Activated naive CD4-positive, alpha-beta T cell treated with Interleukin-2 at 50 U/mL for 16 hours (primary cell): Measurements from ENCODE around the gene ZNF335.
"Not testable (repeated sequence)": the region's sequence is repeated elsewhere in the genome, so short reads cannot be mapped to it uniquely, and the experiment has no call there.

Experiments used
- DNase-seq: peaks from one replicate; pipeline ENCODE4 v3.0.0-alpha.2; 2020

Gene ZNF335

DNA sequence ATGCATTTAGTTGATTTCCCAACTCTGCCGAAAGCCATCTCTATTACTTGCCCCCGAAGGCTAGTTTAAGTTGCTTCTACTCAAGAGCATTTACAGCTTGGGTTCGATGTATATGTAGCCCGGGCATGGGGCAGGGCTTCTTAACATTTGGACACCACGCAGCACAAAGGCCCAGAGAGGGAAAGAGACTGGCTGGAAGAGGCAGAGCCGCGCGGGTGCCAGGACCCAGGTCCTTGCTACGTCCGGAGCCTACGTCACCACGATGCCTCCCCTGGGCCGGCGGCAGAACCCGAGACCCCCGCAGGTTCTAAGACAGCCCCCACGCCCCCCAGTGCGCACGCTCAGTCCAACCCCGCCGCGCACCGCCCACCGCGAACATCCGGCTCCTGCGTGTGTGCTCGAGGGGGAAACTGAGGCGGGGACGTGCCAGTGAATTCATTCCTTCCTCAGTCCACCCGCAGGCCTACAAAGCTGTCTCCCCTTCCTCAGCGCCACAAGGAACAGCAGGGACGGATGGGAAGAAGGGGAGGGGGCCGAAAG lies 37.9 kb downstream of the ZNF335 start:
- no peak for DNase-seq

DNA sequence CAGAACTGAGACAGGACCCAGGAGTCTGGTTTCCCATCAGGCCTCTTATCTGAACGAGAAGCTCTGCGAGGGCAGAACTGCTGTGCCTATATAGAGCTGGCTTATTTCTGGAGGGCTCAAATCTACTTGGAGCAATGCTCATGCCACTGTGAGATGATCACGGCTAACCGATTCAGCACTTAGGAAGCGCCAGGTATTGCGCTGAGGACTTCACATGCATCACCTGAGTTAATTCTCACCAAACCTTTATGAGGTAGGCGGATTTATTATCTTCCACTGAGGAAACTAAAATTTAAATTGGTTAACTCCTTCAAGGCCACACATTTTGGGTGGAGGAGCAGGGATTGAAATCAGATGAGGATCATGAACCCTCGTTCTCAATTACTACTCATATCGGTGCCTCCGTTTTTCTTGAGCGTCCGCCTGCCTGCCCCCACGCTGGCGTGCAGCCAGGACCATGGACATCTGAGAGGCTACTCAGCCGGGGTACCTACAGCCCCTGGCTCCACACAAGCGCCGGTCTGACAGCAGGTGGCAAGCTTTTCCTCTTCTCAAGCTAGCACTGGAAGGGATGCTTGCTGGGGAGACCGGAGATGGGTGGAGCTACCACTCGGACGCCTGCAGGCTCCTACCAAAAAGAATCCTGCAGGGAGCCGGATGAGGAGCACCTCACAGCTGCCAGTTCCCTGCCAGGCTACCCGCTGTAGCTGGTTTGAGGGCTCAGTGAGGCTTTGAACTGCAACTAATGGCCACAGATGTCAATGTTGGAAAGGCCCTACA lies 38.5 kb downstream of the ZNF335 start:
- peak; percentile 57 for DNase-seq

DNA sequence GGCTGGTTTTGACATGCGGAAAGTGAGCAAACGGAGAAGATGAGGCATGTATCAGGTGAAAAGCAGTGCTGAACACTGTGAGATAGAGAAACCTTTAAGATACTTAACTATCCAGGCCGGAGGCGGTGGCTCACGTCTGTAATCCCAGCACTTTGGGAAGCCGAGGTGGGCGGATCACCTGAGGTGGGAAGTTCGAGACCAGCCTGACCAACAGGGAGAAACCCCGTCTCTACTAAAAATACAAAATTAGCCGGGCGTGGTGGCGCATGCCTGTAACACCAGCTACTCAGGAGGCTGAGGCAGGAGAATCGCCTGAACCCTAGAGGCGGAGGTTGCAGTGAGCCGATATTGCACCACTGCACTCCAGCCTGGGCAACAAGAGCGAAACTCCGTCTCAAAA lies 40.3 kb downstream of the ZNF335 start:
- not testable (repeated sequence) for DNase-seq

DNA sequence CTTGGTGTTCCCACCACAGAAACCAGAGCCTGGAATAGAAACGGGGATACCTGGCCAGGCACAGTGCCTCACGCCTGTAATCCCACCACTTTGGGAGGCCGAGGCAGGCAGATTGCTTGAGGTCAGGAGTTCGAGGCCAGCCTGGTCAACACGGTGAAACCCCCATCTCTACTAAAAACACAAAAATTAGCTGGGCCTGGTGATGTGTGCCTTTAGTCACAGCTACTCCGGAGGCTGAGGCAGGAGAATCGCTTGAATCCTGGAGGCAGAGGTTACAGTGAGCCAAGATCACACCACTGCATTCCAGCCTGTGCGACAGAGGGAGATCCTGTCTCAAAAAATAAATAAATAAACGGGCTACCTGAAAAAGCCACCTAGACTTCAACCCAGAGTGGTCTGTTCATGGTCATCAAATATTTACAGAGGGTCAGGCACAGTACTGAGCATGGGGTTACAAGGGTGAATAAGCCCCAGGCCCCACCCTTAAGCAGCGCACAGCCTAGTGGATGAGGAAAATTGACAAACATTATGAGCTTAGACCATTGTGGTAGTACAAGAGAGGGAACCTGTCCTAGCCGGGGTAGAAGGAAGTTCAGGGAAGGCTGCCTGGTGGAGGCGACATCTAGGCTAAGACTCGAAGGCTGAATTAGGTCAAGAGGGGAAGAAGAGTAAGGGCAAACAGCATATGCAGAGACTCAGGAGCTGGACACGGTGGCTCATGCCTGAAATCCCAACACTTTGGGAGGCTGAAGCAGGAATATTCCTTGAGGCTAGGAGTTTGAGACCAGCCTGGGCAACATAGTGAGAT lies 44.7 kb downstream of the ZNF335 start:
- DNase-seq, result no peak

DNA sequence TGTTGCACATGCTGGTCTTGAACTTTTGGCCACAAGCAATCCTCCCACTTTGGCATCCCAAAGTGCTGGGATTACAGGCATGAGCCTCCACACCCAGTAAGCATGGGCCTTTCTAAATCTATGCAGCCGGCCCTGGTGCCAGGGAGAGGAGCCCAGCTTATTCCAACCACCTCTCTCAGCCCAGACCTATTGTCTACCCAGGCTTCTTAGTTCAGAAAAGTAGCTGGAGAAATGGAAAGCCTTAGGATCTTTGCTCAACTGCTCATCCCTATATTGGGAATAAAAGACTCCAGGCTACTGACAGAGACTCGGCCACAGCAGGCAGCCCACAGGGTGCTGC lies 45.3 kb downstream of the ZNF335 start:
- no peak for DNase-seq

DNA sequence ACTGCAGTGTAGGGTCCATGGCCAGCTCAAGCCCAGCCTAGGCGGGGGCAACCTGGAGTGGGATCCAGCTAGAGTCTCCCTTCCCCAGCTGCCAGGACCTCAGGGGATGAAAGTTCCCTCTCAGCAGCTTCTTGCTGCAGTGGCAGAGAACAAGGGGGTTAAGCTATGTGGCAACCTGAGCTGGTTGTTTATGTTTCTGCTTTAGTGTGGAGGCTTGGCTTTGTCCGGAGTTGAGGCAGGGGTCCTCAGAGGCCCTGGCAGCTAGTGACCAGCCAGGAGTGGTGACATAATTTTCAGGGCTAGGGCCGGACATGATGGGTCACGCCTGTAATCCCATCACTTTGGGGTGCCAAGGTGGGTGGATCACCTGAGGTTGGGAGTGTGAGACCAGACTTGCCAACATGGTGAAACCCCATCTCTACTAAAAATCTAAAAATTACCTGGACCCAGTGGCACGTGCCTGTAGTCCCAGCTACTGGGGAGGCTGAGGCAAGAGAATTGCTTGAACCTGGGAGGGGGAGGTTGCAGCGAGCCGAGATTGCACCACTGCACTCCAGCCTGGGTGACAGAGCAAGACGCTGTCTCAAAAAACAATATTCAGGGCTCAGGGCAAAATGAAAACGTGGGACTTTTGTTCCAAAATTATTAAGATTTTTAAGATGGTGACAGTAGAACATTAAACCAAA lies 46.0 kb downstream of the ZNF335 start:
- DNase-seq, result no peak

DNA sequence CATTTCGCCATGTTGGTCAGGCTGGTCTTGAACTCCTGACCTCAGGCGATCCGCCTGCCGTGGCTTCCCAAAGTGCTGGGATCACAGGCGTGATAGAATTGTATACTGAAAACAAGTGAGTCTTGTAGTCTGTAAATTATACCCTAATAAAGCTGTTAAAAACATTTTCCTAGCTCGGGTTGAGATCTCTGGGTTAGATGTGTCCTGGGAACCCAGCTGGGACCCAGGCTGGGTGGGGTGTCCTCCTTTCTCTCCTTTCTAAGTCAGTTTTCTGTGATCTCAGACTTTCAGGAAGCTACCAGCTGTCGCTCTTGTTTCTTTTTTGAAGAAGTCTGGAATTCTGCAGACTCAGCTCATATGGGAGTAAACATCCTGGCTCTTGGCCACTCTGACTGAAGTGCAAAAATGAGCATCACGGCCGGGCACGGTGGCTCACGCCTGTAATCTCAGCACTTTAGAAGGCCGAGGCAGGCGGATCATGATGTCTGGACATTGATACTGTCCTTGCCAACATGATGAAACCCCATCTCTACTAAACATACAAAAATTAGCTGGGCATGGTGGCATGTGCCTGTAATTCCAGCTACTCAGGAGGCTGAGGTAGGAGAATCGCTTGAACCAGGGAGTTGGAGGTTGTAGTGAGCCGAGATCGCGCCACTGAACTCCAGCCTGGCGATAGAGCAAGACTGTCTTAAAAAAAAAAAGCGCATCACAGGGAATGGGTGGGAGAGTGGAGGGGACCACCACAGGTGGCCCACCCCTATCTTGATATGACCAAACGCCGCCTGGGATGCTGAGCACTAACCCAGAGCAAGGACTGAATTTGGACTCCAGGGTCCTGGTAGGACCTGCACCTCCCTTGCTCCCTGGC lies 47.4 kb downstream of the ZNF335 start:
- DNase-seq, result no peak

DNA sequence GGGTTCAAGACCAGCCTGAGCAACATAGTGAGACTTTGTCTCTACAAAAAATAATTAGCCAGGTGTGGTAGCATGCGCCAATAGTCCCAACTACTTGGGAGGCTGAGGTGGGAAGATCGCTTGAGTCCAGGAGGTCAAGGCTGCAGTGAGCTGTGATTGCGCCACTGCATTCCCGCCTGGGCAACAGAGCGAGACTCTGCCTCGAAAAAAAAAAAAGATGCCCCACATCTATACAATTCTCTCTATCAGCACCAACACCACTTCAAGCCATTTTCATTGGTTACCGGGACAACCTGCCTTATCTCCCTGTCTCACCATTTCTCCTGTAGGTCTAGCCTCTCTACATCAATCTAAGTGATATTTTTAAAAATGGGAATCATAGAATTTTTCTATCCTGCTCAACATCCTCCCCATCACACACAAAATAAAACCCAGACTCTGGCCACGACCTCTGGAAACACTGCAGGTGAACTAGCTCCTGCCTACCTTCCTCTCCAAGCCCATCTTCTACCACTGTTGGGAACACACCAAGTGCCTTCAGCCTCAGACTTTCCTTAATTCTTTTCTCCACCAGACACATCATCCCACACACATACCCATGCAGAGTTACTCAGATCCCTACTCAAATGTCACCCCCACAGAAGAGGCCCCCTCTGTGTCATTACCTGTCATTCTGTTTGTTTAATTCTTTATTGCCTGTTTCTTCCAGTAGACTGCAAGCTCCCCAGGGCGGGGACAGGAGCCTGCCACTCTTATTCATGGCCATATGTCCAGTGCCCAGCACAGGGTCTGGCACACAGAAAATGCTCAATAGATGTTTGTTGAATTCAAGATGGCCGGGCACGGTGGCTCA lies 50.4 kb downstream of the ZNF335 start:
- DNase-seq, result no peak

DNA sequence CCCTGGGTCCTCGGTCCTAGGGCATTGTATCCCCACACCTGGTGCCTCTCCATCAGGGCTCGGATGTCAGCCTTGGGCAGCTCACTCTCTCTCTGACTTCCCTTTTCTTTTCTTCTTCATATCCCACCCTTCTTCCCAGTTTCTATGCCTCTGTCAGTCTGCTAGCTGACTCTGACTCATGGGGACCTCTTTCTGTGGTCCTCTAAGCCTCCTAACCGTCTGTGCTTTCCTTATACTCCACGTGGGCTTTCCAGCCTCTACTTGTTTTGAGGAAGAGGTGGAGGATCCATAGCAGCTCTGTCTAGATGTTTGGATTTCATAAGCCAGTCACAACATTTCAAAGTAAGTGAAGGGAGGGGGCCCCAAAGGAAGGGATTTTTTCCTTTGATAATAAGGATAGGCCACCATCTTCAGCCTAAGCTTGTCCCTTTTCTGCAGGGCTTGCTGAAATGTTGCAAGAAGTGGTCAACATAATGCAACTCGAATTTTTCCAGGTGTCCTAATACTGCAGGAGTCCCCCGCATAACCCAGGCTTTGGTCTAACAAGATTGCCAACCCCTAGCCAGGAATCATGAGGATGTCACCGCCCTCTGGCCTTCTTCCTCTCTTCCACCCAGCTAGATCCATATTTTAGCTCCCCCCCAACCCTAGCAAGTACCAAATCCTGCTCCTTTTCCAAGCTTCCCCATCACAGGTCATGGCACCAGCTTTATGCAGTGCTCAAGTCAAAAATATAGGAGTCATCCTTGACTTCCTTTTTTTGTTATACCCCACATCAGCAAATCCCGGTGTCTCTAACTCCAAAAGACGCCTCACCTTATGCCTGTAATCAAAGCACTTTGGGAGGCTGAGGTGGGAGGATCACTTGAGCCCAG lies 51.3 kb downstream of the ZNF335 start:
- no peak for DNase-seq

DNA sequence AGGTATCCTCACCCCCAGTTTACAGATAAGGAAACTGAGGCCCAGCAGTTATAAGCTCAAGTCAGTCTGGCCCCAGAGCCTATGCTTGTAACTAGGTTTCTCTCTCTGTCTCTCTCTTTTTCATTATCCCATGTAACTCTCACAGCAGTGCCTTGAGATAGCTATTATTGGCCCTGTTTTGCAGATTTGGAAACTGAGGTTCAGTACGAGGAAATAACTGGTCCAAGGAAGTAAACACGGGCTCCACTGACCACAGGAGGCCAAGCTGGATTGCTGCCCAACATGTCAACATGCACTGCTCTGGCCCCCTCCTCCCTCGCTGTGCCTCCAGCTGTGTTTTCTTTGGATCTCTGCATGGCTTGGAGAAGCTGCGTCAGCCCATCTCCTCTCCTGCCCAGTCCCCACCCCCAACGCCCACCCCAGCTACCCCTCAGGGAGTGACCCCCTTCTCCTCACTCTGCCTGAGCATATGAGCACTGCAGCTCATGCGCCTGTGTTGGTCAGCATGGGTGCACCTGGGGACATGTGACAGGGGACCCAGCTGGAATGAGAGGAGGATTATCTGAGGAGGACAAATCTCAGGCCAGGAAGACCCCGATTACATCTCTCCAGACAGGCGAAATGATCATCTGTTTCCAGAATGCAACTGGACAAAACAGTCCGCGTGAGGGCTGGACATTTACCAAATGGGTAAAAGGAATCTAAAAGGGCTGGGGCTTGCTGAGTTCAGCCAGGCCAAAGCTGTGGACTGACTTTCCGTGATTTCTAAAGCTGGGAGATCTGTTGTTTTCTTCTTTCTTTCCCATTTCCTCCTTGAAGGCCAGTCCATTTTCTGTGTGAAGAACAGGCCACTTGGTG lies 52.2 kb downstream of the ZNF335 start:
- no peak for DNase-seq

DNA sequence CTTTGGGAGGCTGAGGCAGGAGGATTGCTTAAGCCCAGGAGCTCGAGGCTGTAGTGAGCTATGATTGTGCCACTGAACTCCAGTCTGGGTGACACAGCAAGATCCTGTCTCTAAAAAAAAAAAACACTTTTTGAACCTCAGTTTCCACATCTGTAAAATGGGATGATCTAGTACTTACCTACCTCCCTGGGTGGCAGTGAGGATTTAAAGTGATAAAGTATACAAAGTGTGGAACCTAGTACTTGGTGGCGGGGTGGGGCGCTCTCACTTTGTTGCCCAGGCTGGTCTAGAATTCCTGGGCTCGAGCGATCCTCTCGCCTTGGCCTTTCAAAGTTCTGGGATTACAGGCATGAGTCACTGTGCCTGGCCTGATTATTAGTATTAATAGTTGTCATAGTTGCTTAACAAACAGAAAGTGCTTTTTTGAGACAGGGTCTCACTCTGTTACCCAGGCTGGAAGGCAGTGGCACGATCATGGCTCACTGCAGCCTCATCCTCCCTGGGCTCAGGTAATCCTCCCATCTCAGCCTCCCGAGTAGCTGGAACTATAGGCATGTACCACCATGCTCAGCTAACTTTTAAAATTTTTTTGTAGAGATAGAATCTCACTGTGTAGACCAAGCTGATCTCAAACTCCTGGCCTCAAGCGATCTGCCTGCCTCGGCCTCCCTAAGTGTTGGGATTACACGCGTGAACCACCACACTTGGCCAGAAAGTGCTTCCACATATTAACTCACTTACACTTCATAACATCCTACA lies 53.0 kb downstream of the ZNF335 start:
- no peak for DNase-seq

DNA sequence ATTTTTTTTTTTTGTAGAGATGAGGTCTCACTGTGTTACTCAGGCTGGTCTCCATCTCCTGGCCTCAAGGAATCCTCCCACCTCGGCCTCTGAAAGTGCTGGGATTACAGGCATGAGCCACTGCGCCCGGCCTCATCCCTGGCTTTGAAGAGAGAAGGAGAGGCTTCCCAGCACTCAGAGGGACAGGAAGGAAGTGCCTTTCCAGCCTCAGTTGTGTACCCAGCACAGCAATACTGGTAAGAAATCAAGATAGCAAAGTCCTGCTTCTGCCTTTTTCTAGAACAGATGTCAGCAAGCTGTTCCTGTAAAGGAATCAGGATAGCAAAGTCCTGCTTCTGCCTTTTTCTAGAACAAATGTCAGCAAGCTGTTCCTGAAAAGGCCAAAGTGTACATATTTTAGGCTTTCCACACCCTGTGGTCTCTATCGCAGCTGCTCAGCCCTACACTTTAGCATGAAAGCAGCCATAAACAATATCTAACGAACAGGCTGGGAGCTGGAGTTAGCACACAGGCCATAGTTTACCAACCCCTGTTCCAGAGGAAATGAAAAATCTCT lies 53.7 kb downstream of the ZNF335 start:
- no peak for DNase-seq

DNA sequence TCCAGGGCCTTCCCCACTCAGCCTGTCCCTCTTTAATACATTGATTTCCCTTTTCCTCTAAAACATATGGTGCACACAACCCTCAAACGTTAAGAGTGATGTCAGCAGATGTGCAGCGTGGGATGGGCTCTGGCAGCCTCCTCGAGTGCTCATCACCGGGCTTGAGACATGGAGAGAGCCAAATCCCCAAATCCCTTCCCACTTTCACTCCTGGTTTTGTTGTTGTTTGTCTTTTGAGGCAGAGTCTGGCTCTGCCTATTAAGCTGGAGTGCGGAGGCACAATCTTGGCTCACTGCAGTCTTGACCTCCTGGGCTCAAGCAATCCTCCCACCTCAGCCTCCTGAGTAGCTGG lies 54.2 kb downstream of the ZNF335 start:
- no peak for DNase-seq

DNA sequence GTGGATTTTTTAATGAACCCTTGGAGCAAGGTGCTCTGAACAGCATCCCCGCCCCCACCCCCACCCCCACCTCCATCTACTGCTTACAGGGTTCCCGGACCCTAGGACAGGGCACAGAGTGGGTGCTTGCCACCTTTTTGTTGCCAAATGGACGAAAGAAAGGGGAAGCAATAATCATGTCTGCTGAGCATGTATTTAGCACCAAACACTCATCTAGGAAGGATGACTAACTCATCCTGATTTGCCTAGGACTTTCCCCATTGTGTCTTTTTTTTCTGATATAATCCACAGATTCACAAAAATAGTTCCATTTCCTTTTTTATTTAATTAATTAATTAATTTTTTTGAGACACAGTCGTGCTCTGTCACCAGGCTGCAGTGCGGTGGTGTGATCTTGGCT lies 58.9 kb downstream of the ZNF335 start:
- no peak for DNase-seq

DNA sequence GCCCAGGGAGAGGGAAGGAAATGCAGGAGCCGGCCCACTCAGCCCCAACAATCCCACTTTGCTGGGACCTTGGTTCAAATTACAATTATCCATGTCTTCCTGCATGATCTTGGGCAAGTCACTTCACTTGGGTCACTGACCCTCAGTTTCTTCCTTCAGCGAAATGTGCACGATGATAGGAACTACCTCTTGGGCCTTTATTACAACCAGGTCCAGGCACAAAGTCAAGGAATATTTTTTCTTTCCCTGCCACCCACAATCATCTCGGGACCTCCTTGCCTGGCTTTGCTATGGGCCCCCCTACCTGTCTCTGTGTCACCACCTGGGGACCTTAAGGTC lies 59.7 kb downstream of the ZNF335 start:
- DNase-seq, result no peak

DNA sequence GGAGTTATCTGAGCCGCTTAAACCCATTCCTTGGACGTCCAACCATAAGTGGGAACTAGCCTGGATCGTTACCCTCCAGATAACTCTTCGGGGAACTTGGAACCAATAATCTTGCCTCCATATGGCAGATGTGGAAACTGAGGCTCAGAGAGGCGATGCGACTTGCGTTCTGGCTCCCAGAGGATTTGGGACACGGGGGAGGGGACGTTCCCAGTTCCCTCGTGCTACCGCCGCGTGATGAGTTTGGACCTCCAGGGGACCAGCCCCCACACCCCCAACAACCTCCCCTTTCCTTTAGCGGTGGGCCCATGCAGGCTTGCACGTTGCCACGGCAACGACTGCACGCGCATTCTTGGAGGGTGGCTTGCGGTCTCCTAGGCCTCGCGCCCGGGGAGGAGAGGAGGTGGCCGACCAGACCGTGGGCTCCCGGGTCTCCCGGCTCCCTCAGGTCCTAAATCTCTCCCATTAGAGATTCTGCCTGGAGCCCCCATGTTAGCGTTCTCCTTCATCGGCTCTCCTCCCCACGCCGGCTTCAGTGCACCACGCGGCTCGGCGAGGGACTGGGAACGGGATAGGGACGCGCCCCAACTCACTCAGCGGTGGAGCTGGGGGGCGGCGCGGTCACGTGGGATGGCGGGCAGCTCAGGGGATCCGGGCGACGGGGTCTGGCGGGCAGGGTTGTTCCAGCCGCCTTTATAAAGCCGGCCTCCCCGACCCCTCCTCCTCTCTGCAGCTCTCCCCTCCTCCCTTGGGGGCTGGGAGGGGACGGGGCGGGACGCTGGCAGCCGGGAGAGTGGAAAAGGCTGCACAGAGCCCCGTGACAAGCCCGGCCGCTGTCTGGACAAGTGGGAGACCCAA lies 60.3 kb downstream of the ZNF335 start, which contains the start of gene PLTP:
Gene PLTP (minus strand): TSS at position 670 of the 858 bp plus-strand sequence. CDS start 703 bp downstream, outside the sequence.
- DNase-seq, result peak; percentile 26

DNA sequence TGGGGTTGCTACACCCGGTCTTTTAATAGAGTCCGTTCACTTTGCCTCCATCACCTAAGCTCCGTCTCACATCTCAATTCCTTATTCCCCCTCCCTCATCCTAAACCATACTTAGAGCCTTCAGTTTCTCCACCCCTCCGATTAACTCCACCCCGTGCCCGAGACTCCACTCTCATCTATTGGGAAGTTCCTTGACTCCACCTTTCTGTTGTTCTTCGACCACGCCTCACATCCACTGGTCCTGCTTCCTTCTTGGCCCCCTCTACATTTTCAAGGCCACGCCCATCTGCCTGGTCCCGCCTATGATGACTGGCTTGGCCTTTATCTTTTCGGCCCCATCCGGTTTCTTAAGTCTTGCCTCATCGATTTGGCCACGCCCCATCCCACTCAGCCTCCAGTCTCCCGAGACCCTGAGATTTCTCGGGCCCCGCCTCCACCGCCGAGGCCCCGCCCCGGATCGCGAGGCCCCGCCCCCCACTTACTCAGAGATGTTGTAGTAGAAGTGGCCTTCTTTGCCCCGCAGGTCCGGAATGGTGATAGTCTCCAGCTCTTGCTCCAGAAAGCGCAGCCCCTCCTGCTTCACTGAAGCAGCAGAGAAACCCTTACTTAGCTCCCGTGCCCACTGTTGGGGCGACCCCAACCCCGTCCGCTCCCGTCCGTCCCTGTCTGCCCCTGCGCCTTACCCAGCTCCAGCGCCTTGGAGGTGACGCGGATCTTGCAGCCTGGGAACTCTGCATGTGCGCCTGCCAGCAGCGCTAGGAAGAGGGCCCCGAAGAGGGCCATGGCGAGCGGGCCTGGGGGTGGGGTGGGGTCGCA lies 61.1 kb downstream of the ZNF335 start:
- DNase-seq, result peak; percentile 94
